PC-9 (cell line): Measurements from ENCODE around the gene CCSAP. TPM values are rescaled to one million over a fixed set of nuclear protein-coding genes. Genes with fewer than 3 reads are reported as not detected.
"Not testable (repeated sequence)": the region's sequence is repeated elsewhere in the genome, so short reads cannot be mapped to it uniquely, and the experiment has no call there.

ENCODE experiments used
- BruUV-seq: library from RNA; stranded (reverse); fragments of 400-500 nt; replicated peaks from 2 replicates; lab custom pipeline; 2021; lab: Mats Ljungman, UMichigan
- CTCF ChIA-PET: fragments of 300-600 bp; sonication (Branson Sonifier 250); formaldehyde crosslinking; loops from one replicate; lab custom pipeline; 2022; ENCODE audit warnings: antibody characterized with exemption; lab: Charles Lee
- POLR2A ChIA-PET: fragments of 300-600 bp; sonication (Branson Sonifier 250); formaldehyde crosslinking; loops from one replicate; lab custom pipeline; 2022; ENCODE audit warnings: antibody characterized with exemption; ENCODE audit not compliant: unreplicated experiment; lab: Charles Lee
- DNase-seq, 2 experiments: peaks; one replicate each; pipeline versions ENCODE4 v3.0.0 to v3.0.0-alpha.2; 2015 to 2022; ENCODE audit warnings: mixed read lengths in 1 of 2
- H2AFZ ChIP-seq: fragments of 200-600 bp; sonication (generic); 2 replicates; pipeline ENCODE4 v1.8.1; 2017; ENCODE audit warnings: antibody characterized with exemption
- H3F3A ChIP-seq: fragments of 200-600 bp; sonication (generic); 2 replicates; pipeline ENCODE4 v1.8.1; 2017; ENCODE audit warnings: antibody characterized with exemption, mild to moderate bottlenecking, low read depth; ENCODE audit not compliant: insufficient read depth
- H3K27ac ChIP-seq: fragments of 200-600 bp; sonication (generic); 2 replicates; pipeline ENCODE4 v1.6.1; 2016; ENCODE audit warnings: mixed run types
- H3K27me3 ChIP-seq: fragments of 200-600 bp; sonication (generic); 2 replicates; pipeline ENCODE4 v1.6.1; 2016; ENCODE audit warnings: low read depth, mixed run types; ENCODE audit not compliant: insufficient read depth
- H3K36me3 ChIP-seq: fragments of 200-600 bp; sonication (generic); 2 replicates; pipeline ENCODE4 v1.6.1; 2016; ENCODE audit warnings: low read depth, mixed run types
- H3K4me1 ChIP-seq: fragments of 200-600 bp; sonication (generic); replicated peaks from 2 replicates; pipeline ENCODE4 v1.6.1; 2016; ENCODE audit warnings: mixed run types; ENCODE audit not compliant: insufficient read depth
- H3K4me2 ChIP-seq: fragments of 200-600 bp; sonication (generic); 2 replicates; pipeline ENCODE4 v1.6.1; 2017; ENCODE audit warnings: mixed run types
- H3K4me3 ChIP-seq: fragments of 200-600 bp; sonication (generic); 2 replicates; pipeline ENCODE4 v1.6.1; 2016; ENCODE audit warnings: mixed run types
- H3K79me2 ChIP-seq: fragments of 200-600 bp; sonication (generic); 2 replicates; pipeline ENCODE4 v1.6.1; 2017; ENCODE audit warnings: low read depth, mixed run types
- H3K9me2 ChIP-seq: fragments of 200-600 bp; sonication (generic); 2 replicates; pipeline ENCODE4 v1.8.1; 2017; ENCODE audit warnings: mild to moderate bottlenecking; ENCODE audit not compliant: insufficient read depth
- H3K9me3 ChIP-seq: fragments of 200-600 bp; sonication (generic); 2 replicates; pipeline ENCODE4 v1.8.1; 2016; ENCODE audit warnings: low read depth; ENCODE audit not compliant: insufficient read depth
- H4K20me1 ChIP-seq: fragments of 200-600 bp; sonication (generic); 2 replicates; pipeline ENCODE4 v1.8.1; 2017; ENCODE audit not compliant: insufficient read depth
- EZH2 ChIP-seq: fragments of 200-600 bp; sonication (generic); IDR thresholded peaks from 2 replicates; pipeline ENCODE4 v1.8.0; 2017; ENCODE audit warnings: antibody characterized with exemption, low read depth
- intact Hi-C: fragments of 100-400 bp; cut with micrococcal nuclease; formaldehyde crosslinking; loops from one replicate; pipeline ENCODE4 v1.10.0; 2022; ENCODE audit not compliant: unreplicated experiment
- total RNA-seq: library from RNA; stranded (reverse); gene quantifications from 2 replicates; pipeline ENCODE4 v1.2.3, GENCODE V29; 2021
- TF ChIP-seq, protein P1 (sequence below): fragments of 200-600 bp; sonication (generic); conservative IDR thresholded peaks from 2 replicates; pipeline ENCODE4 v1.6.1; 2017; ENCODE audit warnings: mixed run types, antibody characterized with exemption, mild to moderate bottlenecking, moderate library complexity

Gene CCSAP
- total RNA-seq, 1 experiment from 2014 or later, result 6.7 TPM

GRCh38 chr1:229296541-229296941 lies 46.3 kb downstream of the CCSAP start:
- Histone ChIP-seq H3K27me3 (no peaks in the 10 kb centered on the region), H3K4me2 (no peak overlapping the region), H3K27ac (no peak overlapping the region), H4K20me1 (no peaks in the 10 kb centered on the region), H2AFZ (no peak overlapping the region), H3K4me3 (no peak overlapping the region), H3K79me2 (no peaks in the 10 kb centered on the region), H3K4me1 (no peaks in the 10 kb centered on the region), H3K36me3 (no peaks in the 10 kb centered on the region), H3K9me3 (no peaks in the 10 kb centered on the region), H3F3A (no peaks in the 10 kb centered on the region), H3K9me2 (no peaks in the 10 kb centered on the region)
- intact Hi-C loops, result no loop called here
- DNase-seq, result peak in 1 of 2 experiments; percentile 55
- ChIA-PET CTCF (no interaction called here), POLR2A (no interaction called here)
- TF ChIP-seq, protein P1, sequence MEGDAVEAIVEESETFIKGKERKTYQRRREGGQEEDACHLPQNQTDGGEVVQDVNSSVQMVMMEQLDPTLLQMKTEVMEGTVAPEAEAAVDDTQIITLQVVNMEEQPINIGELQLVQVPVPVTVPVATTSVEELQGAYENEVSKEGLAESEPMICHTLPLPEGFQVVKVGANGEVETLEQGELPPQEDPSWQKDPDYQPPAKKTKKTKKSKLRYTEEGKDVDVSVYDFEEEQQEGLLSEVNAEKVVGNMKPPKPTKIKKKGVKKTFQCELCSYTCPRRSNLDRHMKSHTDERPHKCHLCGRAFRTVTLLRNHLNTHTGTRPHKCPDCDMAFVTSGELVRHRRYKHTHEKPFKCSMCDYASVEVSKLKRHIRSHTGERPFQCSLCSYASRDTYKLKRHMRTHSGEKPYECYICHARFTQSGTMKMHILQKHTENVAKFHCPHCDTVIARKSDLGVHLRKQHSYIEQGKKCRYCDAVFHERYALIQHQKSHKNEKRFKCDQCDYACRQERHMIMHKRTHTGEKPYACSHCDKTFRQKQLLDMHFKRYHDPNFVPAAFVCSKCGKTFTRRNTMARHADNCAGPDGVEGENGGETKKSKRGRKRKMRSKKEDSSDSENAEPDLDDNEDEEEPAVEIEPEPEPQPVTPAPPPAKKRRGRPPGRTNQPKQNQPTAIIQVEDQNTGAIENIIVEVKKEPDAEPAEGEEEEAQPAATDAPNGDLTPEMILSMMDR, result no peak
- no TSS peak for BruUV-seq

DNA sequence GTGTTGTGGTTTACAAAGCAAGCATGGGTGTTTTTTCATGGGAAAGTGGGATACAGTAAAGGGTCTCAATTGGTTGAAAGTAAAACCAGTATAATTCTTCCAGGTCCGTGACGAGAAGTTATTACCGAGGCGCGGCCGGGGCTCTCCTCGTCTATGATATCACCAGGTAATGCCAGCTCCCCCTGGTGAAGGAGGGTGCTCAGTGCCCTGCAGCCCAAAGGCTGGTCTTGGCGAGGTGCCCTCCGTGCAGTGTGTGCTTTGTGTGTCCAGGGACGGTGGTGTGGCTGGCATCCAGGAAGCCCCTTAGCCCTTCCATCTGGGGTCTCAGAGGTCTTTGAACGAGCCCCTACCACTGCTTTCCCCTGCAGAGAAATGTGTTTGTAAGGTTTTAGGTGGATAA lies 47.1 kb downstream of the CCSAP start:
- Histone ChIP-seq H3K9me2 (no peaks in the 10 kb centered on the region), H3K9me3 (no peaks in the 10 kb centered on the region), H3K4me2 (no peak overlapping the region), H3K27ac (no peak overlapping the region), H4K20me1 (no peaks in the 10 kb centered on the region), H3F3A (no peaks in the 10 kb centered on the region), H3K79me2 (no peaks in the 10 kb centered on the region), H3K27me3 (no peaks in the 10 kb centered on the region), H3K4me1 (no peaks in the 10 kb centered on the region), H3K36me3 (no peaks in the 10 kb centered on the region), H2AFZ (no peak overlapping the region), H3K4me3 (no peak overlapping the region)
- CTCF ChIA-PET, result no interaction called here
- no TSS peak for BruUV-seq
- POLR2A ChIA-PET, result no interaction called here
- no peak for DNase-seq
- TF ChIP-seq, protein P1, result no peak
- TF ChIP-seq EZH2, result no peak
- intact Hi-C loops, result no loop called here

GRCh38 chr1:229293528-229294204 lies 49.2 kb downstream of the CCSAP start:
- Histone ChIP-seq H3K4me3 (no peak overlapping the region), H3K9me3 (no peaks in the 10 kb centered on the region), H3K9me2 (no peaks in the 10 kb centered on the region), H3K79me2 (no peaks in the 10 kb centered on the region), H3K27me3 (no peaks in the 10 kb centered on the region), H3K36me3 (no peaks in the 10 kb centered on the region), H3K27ac (no peak overlapping the region), H3F3A (no peaks in the 10 kb centered on the region), H3K4me2 (no peak overlapping the region), H4K20me1 (peaks cover 2% of the 10 kb centered on the region; the same call in 1 of the 2 replicates), H2AFZ (no peak overlapping the region), H3K4me1 (no peaks in the 10 kb centered on the region)
- no peak for DNase-seq
- CTCF ChIA-PET, result no interaction called here
- intact Hi-C loops, result no loop called here
- POLR2A ChIA-PET, result no interaction called here
- TF ChIP-seq EZH2, result no peak
- TF ChIP-seq, protein P1, result no peak
- no TSS peak for BruUV-seq

GRCh38 chr1:229291686-229292085 lies 51.2 kb downstream of the CCSAP start:
- H3K27me3 ChIP-seq, POLR2A ChIA-PET, H3K79me2 ChIP-seq, intact Hi-C loops, H3K36me3 ChIP-seq, H4K20me1 ChIP-seq, CTCF ChIA-PET, H3K4me1 ChIP-seq, H3K4me3 ChIP-seq, DNase-seq, H3K4me2 ChIP-seq, BruUV-seq, H3K9me3 ChIP-seq, H3K9me2 ChIP-seq, H3K27ac ChIP-seq, H3F3A ChIP-seq, H2AFZ ChIP-seq: not testable (repeated sequence)
